ENCODE results near the gene ZNF579. TPM values are rescaled to one million over a fixed set of nuclear protein-coding genes. Genes with fewer than 3 reads are reported as not detected.
"Not testable (repeated sequence)": the region's sequence is repeated elsewhere in the genome, so short reads cannot be mapped to it uniquely, and the experiment has no call there.

ZNF579 gene
- total RNA-seq, 1 donor from 2014 or later: 2.2 TPM

DNA sequence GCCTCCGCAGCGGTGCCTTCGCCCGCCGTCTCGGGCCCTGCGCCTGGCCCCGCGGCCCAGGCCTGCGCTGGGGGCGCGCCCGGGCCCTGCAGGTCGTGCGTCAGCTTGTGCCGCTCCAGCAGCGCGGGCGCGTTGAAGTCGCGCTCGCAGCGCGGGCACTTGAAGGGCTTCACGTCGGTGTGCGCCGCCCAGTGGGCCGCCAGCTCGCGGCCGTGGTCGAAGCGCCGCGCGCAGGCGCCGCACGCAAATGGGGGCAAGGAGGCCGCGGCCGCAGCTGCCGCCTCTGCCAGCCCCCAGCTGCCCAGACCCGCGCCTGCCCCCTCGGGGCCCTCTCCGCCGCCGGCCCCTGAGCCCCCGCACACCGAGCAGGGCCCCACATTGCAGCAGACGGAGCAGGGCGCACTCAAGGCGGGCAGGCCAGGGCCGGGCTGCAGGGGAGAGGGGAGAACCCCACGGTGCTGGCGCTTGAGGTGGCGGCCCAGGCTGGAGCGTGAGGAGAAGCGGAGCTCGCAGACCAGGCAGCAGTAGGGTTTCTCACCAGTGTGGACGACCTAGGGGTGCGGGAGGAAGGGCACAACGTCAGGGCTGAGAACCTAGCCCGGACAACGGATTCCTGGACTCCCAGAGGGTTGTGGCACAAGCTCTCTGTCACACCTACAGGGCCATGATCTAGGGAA is 12.6 kb upstream of the ZNF579 start:
- no peak for DNase-seq

DNA sequence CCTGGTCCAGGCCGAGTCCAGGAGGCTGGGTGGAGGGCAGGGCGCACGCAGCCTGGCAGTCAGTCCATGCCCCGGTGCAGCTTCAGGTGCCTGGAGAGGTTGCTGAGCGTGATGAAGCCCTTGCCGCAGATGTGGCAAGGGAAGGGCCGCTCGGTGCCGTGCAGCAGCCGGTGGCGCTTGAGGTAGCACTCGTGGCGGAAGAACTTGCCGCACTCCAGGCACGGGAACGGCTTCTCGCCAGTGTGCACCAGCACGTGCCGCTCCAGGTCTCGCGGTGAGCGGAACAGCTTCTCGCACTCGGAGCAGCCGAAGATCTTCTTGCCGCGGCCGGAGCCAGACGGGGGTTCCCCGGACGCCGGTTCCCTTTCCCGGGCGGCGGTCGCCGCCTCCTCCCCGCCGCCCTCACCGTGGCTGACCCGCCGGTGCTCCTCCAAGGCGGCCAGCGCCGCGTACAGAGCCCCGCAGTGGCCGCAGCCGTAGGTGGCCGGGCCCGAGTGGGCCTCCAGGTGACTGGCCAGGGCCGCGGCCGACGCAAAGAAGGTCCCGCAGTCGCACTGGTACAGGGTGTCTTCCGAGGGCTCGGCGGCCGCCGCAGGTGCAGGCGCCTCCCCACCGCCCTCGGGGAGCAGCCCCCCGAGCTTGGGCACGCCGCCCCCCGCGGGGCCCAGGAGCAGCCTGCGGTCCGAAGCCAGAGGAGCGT is 11.9 kb upstream of the ZNF579 start:
- no peak for DNase-seq

DNA sequence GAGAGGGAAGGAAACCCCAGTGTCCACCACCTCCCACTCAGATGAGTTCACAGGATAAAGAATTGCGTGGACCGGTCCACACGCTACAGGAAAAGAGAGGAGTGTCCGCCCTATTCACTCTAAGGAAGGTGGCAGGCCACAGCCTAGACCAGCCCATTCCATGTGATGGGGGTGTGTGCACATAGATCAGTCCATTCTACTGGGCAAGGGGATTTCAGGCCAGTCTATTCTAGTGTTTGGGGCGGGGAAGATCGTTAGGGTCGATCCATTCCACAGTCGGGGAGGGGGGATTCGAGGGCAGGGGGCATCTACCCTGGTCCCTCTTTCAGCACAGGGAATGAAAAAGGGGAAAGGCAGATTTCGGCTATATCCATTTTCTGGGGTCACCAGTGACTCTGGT is 10.9 kb upstream of the ZNF579 start:
- no peak for DNase-seq

DNA sequence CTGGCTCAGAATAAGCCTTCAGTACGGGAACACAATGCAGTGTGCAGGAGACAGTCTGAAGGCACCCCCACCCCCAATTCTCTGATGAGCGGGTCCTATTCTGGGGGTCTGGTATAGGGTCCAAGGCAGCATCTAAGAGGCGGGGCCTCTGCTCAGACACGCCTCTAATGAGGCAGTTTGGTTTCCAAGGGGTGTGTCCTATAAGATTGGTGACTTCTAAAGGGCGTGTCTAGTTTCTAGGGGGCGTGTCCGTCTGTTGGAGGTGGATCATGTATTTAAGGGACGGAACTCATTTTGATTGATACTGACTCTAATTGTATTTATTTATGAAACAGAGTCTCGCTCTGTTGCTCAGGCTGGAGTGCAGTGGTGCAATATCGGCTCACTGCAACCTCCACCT is 10.0 kb upstream of the ZNF579 start:
- no peak for DNase-seq

DNA sequence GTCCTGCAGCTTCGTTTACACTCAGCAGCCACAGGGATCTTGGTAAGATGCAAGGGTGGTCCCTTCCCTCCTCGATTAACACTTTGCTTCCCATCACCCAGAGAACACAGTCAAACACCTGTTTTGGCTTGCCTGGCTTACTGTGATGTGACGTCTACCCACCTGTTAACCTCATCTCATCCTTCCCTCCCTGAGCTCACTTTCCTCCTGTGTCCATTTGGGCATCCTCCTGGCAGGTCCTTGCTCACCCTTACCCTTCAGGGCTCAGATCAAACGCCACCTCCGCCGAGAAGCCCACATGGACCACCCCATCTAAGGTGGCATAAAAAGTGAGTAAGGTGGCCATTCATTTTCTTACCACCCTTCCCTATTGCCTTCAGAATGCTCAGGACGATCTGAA is 9.5 kb upstream of the ZNF579 start:
- DNase-seq: no peak

DNA sequence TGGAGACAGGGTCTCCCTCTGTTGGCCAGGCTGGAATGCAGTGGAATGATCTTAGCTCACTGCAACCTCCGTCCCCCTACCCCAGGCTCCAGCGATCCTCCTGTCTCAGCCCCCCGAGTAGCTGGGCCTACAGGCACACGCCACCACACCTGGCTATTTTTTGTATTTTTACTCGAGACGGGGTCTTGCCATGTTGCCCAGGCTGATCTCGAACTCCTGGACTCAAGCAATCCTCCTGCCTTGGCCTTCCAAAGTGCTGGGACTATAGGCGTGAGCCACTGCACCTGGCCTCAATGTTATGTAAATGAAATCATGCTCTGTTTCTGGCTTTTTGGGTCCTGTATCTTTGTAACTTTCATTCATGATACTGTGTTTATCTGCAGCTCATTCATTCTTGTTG is 8.1 kb upstream of the ZNF579 start:
- DNase-seq: no peak

DNA sequence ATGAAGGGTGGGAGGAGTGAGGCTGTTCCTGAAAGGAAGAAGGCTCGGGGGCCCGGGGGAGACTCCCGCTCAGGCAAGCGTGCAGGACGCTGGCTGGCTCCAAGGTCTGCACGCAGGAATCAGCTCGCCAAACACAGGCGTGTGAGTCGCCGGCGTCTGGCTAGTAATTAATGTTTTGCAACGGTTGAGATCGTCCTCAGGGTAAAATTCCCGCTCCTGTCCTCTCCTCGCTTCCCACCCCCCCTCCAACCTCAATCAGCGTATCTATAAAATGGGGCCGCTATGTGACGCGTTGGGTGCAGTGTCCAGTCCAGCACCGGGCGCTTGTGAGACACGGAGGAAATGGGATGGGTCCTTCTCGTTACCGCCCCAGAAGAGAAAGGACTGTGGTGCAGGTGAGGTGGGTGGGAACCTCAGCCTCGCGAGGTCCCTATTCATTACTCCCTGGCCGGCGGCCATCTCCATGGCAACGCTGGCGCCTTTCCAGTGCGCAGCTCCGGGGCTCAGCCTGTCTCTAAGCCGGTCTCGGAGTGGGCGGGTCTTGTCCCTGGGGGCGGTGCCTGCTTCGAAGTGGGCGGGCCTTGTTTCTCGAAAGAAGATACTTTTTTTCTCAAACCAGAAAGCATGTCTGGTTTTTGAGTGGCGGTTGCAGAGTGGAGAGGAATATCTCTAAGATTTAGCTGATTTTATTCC is 6.5 kb upstream of the ZNF579 start:
- DNase-seq: peak; percentile 63

DNA sequence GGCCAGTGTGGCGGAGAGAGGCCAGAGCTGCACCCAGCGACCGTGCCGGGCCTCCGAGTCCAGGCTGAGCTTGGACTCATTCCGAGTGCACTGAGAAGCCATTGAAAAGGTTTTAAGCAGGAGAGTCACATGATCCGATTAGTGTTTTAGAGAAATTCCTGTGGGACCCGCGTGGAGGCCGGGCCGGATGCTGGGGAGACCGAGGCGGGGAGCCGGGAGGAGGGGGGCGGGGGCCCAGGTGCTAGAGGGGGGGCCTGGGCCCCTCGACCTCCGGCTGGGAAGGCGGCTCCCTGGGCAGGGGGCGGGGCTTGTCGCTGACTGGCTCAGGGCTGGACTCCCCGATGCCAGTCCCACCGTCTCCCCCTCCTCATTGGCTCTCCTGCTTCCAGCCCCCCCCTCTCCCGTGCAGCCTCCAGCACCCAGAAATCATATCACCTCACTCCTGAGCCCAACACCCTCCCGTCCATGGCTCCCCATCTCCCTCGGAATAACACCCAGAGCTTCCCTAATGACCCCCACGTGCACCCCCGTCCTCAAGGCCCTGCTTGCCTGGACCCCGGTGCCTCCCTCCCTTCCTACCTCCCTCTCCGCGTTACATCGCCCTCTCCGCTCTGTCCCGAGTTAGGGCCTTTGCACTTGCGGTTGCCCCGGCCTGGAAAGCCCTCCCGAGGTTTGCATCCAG is 5.2 kb upstream of the ZNF579 start:
- peak; percentile 69 for DNase-seq

DNA sequence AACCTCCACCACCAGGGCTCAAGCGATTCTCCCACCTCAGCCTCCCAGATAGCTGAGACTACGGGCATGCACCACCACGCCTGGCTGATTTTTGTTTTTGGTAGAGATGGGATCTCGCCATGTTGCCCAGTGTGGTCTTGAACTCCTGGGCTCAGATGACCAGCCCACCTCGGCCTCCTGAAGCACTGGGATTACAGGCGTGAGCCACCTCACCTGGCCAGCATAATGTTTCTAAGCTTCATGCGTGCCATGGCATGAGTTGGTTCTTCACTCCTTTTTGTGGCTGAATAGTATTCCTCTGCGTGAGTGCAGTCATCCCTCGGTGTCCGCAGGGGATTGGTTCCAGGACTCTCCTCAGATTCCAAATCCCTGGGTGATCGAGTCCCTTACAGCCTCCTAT is 4.2 kb upstream of the ZNF579 start:
- no peak for DNase-seq

DNA sequence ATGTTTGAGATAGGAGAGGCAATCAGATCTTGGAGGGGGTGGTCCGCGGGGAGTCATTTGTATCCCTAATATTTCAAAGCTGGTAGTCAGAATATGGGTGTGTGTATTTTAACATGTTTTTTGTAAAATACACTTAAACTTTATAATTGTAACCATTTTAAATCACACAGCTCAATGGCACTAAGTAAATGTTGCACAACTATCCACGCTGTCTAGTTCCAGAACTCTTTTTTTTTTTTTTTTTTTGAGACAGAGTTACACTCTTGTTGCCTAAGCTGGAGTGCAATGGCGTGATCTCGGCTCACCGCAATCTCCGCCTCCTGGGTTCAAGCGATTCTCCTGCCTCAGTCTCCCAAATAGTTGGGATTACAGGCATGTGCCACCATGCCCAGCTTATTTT is 3.2 kb upstream of the ZNF579 start:
- not testable (repeated sequence) for DNase-seq

DNA sequence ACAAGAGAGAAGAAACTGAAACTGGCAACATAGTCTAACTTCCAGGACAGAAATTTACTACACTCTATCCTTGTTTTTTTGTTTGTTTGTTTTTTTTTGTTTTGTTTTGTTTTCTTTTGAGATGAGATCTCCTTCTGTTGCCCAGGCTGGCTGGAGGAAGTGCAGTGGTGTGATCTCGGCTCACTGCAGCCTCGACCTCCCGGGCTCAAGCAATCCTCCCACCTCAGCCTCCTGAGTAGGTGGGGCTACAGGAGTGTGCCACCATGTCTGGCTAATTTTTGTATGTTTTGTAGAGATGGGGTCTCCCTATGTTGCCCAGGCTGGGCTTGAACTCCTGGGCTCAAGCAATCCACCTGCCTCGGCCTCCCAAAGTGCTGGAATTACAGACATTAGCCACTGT is 1.6 kb upstream of the ZNF579 start:
- not testable (repeated sequence) for DNase-seq

DNA sequence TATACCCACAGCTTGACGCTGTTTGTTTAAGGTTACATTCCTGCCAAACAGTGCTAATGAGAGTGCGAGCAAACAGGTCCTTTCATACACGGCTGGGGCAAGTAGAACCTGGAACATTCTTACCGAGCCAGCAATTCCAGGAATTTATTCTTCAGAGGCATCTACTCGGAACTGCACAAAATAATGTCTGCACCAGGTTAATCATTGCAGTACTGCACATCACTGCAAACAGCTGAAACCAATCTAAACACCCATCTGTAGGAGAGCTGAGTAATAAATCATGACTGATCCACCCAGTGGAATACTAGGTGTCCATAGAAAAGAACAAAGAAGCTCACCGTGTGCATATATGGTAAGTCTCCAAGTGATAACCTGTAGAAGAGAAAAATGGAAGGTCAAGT is 1.2 kb upstream of the ZNF579 start:
- no peak for DNase-seq

DNA sequence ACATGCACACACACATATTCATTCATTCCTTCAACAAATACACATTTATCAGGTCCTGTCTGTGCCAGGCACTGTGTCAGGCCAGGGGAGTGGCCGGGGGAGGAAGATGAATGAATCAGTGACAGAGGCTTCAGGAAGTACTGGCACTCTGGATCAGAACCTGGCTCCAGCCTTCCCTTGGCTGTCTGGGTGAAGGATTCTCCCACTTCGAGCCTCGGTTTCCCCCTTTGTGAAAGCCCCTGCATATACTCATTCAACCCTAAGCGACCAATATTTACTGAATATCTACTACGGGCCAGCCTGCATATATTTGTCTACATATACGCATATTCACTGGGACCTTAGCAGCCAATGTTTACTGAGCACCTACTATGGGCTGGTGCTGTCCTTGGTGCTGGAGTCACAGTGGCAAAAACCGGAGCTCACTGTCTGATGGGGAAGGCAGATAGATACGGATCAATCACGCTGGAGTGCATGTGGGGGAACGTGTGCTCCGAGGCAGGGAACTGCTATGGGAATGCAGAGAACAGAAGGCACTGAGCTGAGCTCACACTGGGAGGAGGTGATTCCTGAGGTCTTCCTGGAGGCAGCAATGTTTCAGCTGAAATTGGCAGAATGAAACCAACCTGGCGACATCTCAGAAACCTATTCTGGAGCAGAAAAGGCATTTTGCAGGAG is 636 bp upstream of the ZNF579 start:
- no peak for DNase-seq

DNA sequence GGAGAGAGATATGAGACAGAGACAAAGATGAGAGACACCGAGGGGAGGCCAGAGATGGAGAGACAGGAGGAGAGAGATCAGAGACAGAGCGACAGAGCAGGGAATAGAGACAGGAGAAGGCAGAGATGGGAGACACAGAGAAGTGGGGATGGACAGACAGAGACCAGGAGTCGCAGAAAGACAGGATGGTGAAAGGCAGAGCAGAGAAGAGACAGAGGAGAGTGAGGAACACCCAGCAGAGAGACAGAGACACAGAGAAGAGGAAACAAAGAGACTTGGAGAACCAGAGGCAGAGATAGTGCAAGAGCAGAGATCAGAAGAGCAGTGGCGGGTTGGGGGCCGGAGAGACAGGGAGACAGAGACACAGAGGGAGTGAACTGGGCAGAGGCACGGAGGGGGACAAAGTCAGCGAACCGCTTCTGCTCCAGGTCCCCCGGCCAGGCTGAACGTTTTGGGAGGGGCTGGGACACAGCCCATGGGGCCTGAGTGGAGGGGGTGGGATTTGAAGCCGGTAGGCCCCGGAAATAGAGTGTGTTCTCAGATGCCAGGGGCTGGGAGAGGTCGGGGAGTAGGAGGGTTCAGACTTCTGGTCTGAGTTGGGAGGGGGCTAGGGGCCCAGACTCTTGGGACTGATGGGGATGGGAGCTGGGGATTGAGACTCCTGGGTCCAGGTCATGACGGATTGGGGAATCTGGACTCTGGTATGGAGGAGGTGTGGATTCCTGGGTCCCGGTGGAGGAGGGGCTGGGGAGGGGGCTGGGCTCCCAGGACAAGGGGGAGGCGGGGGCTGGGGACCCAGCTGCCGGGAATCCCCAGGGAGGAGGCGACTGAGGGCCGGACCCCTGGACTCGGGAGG is 654 bp downstream of the ZNF579 start:
- peak; percentile 24 for DNase-seq

DNA sequence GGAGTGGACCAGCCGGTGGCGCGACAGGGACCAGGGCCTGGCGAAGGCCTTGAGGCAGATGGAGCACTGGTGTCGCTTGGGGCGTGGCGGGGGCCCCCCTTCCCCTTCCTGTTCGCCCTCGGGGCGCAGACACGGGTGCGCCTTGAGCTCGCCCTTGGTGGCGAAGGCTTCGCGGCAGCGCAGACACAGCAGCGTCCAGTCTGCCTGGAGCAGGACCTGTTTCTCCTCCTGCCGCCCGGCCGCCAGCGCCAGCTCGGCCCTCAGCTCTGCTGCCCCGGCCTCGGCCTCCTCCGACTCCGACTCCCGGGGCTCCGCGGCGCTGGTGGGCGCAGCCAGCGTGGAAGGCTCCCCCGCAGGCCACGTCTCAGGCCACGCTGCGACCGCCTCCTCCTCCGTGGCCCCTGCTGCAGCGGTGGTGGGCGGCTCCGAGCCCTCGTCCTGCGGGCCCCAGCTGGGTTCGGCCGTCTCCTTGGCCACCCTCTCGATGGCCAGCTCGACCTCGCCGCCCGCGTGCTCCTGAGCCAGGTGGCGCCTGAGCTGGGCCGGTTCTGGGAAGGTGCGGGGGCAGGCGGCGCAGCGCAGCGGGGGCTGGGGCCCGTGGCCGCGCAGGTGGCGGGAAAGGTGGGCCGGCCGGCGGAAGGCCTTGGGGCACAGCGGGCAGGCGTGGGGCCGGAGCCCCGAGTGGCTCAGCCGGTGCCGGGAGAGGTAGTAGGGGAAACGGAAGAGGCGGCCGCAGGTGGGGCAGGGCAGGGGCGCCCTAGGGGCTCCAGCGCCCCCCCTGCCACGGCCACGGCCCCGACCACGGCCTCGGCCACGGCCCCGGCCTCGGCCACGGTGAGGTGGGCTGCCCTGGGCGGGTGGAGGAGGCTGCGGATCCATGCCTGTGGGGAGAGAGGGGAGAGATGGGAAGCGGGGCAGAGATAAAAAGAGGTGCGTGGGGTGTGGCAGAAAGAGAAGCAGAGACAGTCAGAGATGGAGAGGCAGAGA is 1.6 kb downstream of the ZNF579 start:
- DNase-seq: no peak

DNA sequence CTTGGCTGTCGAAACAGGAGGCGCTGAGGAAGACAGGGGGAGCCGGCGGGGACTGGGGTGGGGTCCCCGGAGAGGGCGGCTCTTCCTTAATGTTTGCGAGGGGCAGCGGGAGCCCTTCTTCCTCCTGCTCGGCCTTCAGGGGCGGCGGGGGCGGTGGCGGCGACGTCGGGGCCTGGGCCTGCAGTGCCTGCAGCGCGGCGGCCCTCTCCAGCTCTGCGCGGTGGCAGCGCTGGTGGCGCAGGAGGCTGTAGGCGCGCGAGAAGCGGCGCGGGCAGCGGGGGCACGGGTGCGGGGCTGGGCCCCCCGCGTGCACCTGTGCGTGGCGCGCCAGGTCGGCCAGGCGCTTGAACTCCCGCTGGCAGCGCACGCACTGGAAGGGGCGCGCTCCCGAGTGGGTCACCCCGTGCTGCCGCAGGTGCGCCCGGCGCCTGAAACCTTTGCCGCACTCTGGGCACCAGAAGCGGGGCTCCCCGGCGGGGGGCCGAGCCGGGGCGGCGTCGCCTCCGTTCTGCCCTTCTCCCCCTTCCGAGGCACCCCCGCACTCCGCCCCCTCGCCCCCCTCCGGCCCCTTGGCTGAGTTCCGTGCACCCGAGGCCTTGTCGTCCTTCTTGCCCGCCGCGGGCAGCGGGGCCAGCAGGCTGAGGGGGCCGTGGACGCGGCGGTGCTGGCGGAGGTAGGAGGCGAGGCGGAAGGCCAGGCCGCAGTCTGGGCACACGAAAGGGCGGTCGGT is 2.5 kb downstream of the ZNF579 start:
- DNase-seq: no peak

DNA sequence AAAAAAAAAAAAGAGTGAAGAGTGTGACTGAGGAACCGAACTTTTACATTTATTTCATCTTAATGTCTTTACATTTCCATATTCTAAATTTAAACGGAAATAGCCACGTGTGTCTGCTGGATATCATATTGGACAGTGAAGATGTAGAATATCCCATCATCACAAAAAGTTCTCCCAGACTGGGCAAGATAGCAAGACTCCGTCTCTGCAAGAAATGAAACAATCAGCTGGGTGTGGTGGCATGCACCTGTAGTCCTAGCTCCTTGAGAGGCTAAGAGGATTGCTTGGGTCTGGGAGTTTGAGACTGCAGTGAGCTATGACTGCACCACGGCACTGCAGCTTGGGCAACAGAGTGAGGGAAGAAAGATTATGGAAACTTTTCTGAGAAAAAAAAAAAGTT is 3.9 kb downstream of the ZNF579 start:
- no peak for DNase-seq

DNA sequence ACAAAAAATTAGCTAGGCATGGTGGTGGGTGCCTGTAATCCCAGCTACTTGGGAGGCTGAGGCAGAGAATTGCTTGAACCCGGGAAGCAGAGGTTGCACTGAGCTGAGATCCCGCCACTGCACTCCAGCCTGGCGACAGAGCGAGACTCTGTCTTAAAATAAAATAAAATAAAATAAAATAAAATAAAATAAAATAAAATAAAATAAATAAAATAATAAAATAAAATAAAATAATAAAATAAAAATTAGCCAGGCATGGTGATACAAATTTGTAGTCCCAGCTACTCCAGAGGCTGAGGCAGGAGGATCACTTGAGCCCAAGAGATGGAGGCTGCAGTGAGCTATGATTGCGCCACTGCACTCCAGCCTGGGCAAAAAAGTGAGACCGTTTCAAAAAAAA is 6.7 kb downstream of the ZNF579 start:
- not testable (repeated sequence) for DNase-seq

DNA sequence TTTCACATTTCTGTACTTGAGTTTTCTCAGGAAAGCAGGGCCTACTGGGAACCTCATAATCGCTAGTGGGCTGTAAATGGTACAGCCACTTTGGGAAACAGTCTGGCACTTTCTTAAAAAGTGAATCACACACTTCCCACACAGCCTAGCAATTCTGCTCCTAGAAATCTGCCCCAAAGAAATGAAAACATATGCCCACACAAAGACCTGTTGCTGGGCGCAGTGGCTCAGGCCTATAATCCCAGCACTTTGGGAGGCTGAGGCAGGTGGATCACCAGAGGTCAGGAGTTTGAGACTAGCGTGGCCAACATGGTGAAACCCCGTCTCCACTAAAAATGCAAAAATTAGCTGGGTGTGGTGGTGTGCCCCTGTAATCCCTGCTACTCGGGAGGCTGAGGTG is 11.2 kb downstream of the ZNF579 start:
- not testable (repeated sequence) for DNase-seq
